HG03442 (cell line): ENCODE measurements around the gene ZBTB32.

ENCODE experiments used
- ATAC-seq: cut with Tn5 transposase; IDR thresholded peaks from one replicate; pipeline ENCODE4 v1.9.1; 2021; ENCODE audit warnings: mild to moderate bottlenecking, moderate library complexity; ENCODE audit not compliant: unreplicated experiment

Gene ZBTB32

DNA sequence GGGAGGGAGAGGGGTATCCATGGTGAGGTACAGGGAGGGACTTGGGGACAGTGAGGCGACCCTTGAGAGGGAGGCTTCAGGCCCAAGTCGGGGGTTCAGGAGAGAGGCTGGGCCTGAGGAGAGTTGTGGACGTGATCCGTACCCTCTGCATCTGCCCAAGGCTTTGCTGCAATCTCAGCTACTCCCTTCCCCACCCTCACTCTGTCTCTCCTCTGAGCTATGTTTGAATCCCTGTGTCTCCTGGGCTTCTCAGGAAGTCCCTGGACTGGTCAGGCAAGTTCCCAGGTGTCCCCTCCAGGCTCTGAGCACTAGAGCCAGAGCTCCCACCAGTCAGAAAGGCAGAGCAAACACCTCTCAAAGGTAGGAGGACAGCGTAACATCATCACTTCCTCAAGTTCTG is 45.8 kb downstream of the ZBTB32 start:
- ATAC-seq, result no peak

DNA sequence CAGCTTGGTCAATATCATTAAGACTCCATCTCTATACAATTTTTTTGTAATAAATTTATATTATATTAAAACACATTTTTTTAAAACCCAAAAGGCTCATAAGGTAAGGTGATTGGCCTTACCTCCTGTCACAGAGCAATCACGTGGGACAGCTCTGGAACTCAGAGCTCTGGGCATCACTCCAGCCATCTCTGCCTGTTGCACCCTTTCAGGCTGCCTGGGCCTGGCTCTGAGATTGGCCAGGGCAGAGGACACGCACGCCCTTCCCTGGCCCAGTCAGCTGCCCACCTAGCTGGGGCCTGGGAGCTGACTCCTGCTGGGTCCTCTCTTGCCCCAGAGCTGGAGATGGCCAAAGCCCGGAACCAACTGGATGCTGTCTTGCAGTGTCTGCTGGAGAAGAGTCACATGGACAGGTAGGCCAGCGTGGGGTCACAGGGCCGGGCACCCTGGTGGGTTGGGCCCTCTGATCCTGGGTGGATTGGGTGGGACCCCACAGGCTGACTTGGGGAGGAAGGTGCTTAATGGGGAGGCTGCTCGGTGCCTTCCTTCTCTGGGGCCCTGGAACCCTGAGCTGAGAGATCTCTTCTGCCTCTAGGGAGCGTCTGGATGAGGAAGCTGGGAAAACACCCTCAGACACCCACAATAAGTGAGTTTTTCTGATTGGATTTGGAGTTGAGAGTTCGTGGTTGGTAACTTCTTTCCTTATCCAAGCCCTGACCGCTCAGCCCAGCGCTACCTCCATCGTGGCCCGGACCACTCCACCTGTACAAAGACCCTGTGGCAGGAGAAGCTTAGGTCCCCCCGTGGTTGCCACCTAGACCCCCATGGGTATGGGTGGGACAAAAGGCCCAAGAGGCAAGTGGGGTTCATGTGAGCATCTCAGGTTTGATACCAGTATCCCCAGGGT is 47.7 kb downstream of the ZBTB32 start:
- no peak for ATAC-seq

- no peak for ATAC-seq
Measured at GRCh38 chr19:35752746-35753350, 48.5 kb downstream of the ZBTB32 start.

- no peak for ATAC-seq
Measured at GRCh38 chr19:35753634-35754369, 49.4 kb downstream of the ZBTB32 start.

DNA sequence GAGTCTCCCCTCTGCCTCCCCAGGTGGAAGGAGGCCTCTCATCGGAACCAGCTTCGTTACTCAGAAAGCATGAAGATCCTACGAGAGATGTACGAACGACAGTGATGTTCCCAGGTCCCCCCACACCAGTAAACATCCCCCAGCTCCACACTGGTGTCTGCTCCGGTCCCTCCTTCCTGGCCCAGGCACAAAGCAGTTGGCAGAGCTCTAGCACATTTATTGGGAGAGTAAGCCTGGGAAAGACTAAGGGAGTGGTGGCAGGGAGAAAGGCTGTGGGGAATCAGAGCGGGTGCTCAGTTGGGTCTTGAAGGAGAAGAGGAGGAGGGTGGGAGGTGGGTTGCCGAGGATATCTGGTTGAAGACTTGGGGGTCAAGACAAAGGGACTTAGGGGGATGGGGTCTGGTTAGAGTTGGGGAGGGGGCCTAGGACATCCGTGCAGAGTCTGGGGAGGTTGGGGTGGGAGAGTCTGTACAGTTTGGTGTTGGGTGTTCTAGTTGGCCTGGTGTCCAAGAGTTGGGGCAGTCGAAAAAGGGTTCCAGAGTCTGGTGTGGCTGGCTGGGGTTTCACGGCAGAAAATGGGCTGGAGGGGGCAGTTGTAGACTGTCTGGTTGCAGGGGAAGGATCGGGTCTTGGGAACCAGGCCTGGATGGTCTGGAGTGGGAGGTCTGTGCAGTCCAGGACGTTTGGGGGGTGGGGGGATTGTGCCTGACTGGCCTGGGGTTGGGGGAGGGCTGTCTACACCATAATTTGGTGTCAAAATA is 50.2 kb downstream of the ZBTB32 start:
- ATAC-seq, result no peak

DNA sequence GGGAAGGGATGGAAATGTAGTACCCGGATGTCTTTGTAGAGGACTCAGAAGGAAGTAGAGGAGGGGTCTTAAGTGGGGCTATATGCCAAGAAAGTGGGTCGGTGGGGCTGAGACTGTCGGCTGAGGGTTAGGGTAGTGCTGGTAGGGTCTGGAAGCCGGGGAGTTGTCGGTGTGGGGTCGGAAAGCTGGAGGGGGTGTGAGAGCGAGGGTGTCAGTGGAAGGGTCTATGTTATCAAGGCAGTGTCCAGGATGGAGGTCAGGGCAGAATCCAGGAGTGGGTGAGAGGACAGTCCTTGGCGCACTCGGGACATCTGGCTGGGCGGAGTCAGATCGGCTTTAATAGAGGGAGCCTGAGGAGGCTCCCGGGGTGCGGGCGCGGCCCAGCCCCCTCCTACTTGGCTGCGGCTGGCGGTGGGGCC is 50.8 kb downstream of the ZBTB32 start:
- no peak for ATAC-seq

GRCh38 chr19:35755550-35756376 is 51.4 kb downstream of the ZBTB32 start:
- no peak for ATAC-seq

- no peak for ATAC-seq
Measured at GRCh38 chr19:35756377-35757230, 52.2 kb downstream of the ZBTB32 start, which contains the start of gene HSPB6. Gene HSPB6 (minus strand): TSS chr19:35757029. CDS start chr19:35757008, 21 bp downstream.

GRCh38 chr19:35757231-35757748 is 52.9 kb downstream of the ZBTB32 start:
- no peak for ATAC-seq

DNA sequence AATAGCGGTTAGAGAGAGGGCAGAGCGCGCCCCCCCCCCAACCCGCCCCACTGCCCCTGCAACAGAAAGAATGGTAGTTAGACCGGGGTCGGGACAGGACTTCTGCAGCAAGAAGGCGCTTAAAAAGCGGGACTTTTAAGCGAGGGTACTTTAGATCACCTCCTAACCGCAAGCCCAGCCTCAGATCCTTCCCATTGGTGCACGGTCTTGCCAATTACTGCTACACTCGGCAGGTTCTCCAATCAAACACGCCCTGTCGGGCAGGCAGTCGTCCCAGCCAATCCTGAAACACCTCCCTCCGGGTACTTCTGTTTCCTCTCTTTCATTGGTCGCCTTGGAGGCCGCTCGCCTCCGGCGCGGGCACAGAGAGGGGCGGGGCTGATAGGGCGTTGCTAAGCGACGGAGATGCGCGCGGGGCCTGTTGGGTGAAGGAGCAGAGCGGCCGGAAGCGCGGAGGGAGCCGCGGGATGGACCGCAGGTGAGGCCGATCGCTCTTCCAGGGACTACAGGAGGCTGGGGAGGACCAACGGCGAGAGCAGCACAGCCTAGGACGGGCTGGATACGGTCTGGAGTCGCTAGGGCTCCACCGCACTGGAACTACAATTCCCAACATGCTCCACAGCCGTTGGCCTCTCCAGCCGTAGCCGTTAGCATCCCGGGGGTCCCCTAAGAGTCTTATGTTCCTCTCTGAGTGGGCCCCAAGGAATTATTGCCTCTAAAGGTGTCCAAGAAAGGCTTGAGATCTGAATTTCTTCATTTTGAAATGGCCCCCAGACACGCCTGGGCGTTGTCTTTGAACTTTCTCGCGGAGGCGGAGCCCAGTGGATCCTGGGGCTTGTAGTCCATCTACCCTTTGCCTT is 53.6 kb downstream of the ZBTB32 start, which contains the start of gene PROSER3:
Gene PROSER3, plus strand, starts transcription at position 428 of the 860 bp plus-strand sequence. Its CDS starts 40 bp downstream, at position 468.
- peak; percentile 94 for ATAC-seq

- no peak for ATAC-seq
Measured at GRCh38 chr19:35759697-35760096, 55.3 kb downstream of the ZBTB32 start.

DNA sequence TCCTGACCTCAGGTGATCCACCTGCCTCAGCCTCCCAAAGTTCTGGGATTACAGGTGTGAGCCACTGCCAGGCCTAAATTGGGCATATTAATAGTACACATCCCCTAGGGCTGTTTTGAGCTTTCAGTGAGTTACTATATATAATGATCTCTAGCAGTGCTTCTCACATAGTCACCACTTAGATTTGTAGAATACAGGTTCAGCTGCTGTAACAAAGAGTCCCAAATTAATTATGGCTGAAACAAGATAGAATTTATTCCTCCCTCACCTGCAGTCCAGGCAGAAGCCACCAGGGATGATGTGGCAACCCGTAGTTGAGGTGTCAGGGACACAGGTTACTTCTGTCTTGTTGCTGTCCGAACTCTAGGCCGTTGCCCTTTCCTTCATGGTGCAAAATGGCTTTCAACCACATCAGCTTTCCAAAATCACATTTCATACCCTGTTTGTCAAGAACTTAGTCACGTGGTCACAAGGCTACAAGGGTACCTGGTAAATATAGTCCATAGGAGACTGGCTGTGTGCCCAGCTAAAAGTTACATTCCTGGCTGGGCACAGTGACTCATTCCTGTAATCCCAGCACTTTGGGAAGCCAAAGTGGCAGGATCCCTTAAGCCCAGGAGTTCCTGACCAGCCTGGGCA is 56.5 kb downstream of the ZBTB32 start:
- ATAC-seq, result no peak

GRCh38 chr19:35764432-35765315 is 60.3 kb downstream of the ZBTB32 start:
- no peak for ATAC-seq
